GM10847 (cell line): ENCODE results near the gene REM2.

Experiments
- POLR2A ChIP-seq: IDR thresholded peaks from 2 replicates; pipeline ENCODE4 v1.6.1; 2011; ENCODE audit not compliant: insufficient read length; ENCODE audit errors: extremely low read depth

REM2 gene

DNA sequence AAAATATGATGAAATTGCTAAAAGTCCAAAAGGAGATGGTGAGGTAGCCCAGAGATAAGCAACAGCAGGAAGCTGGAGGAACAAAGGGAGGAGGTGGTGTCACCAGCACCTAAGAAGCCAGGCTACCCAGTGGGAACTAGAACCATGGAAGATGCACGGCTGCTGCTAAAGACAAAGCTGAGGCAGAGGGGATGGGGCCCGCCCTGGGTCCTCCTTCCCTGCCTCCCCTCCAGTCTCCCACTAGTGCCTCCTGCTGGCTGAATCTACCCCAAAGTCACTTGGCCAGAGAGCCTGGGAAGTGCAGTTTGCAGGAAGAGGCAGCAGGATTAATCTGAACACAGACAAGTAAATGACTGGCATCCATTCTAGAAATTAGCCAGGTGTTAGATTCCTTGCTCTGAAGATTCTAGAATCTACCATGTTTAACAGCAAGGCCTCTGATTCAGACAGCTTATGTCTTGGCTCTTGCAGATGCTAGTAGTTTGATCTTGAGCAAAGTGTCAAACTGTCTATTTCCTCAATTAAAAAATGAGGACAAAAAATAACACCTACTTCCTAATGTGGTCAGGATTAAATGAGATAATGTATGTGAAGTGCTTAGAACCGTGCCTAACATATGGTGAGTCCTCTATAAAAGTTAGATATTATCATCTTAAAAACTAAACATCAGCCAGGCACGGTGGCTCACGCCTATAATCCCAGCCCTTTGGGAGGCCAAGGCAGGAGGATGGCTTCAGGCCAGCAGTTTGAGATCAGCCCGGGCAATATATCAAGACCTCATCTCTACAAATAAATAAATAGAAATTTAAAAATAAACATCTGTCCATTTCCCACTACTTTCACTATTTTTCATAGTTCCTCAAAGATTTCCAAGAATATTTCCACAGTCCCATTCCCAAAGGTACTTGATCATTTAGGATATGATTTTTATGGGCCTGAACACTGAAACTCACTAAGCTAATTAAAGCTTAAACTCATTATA, 17.3 kb upstream of the REM2 start:
- TF ChIP-seq POLR2A, result no peak

DNA sequence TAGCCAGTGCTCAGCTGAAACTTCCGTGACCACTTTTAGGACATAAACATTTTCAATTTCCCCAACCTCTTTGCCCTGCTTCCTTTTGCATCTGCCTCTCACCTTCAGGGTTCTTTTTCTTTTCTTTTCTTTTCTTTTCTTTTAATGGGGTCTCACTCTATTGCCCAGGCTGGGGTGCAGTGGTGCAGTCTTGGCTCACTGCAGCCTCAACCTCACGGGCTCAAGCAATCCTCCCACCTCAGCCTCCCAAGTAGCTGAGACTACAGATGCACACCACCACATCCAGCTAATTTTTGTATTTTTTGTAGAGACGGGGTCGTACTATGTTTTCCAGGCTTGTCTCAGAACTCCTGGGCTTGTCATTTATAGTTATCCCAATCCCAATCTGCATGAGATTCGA, 16.1 kb upstream of the REM2 start:
- no peak for TF ChIP-seq POLR2A

DNA sequence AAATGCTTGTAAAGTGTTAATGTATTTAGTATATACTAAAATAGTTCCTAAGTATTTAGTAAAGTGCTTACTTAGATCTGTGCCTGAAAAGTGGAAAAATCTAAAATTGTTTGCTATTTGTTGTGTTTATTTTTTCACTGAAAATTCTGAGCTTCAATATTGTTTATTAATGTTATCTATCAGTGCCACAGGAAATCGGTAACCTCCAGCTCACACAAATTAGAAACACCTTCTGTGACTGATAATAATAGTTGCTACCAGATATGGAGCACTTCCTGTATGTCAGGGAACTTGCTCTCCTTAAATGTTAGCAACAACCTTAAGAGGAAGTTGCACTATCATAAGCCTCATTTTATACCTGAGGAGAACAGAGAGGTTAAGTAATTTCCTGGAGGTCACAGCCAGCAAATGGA, 12.2 kb upstream of the REM2 start:
- TF ChIP-seq POLR2A, result no peak

DNA sequence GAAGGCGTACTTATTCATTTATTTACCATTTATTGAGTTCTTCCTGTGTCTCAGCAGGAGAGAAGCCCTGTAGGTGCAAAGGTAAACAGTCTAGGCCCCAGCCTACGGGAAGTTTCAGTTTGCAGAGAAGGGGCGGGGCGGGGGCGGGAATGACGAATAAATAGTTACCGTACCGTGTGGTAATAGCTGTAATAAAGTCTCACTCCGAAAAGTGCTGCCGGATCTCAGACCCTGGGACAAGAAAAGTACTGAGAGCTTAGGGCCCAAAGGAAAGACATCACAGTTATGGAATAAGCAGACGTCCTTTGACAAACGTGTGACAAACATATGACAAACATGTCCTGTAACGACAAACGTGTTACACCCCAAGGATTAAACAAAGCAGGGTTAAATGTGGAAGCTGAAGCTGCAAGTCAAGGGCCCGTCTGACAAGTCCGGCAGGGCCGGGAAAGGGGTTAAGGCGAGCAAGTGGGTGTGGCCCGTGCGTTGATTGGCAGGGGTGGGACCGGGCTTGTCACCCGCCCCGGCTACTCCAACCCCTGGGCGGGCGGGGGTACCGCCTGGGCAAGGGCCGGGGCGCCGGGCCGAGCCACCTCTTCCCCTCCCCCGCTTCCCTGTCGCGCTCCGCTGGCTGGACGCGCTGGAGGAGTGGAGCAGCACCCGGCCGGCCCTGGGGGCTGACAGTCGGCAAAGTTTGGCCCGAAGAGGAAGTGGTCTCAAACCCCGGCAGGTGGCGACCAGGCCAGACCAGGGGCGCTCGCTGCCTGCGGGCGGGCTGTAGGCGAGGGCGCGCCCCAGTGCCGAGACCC, 11.6 kb upstream of the REM2 start, which contains the start of gene LRP10:
Gene LRP10, plus strand, starts transcription at position 517 of the 809 bp plus-strand sequence. CDS start 564 bp downstream, outside the sequence.
- TF ChIP-seq POLR2A, result peak; percentile 73

DNA sequence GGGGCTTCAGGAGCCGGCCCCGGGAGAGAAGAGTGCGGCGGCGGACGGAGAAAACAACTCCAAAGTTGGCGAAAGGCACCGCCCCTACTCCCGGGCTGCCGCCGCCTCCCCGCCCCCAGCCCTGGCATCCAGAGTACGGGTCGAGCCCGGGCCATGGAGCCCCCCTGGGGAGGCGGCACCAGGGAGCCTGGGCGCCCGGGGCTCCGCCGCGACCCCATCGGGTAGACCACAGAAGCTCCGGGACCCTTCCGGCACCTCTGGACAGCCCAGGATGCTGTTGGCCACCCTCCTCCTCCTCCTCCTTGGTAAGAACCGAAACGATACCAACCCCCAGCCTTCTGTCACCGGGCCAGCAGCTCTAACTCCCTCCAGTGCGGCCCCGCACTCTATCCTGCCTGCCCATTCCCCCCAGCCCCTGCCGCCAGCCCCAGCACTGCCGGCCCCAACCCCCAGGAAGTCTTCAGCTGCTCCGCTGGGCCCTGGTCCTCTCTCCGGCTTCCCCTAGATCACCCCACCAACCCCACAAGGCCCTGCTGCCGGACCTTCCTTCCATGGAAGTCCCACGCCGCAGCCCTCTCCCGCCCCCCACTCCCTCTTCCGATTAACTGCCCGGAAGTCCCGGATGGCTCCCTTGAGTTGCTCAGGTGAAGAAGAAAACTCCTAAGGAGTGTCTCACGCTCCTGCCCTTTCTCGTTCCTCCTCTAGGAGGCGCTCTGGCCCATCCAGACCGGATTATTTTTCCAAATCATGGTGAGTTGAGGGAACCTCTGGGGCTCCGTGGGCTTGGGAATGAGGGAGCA, 10.8 kb upstream of the REM2 start:
- TF ChIP-seq POLR2A, result no peak

DNA sequence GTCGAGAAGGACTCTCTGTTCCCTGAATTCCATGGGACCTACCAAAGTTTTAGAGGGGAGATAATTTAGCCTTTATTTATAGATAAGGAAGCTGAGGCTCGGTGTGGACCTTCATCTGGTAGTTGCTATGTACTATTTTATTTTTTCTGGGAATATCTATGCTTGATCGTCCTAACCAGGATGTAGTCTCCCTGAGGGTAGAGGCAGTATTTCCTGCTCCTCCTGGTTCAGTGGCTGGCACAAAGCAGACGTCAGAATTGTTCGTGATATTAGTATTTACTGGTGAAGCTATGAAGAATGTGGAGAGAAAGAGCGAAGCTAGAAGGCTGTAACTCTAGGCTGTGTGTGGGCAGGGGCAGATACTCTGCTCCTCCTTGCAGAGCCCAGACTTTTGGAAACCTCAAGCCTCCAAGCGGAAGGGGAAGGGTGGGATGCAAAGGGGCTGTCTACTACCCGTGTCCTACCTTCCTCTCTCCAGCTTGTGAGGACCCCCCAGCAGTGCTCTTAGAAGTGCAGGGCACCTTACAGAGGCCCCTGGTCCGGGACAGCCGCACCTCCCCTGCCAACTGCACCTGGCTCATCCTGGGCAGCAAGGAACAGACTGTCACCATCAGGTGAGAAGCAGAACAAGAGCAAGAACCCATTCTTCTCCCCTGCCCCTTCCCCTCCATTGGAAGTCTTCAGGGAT, 10.0 kb upstream of the REM2 start:
- no peak for TF ChIP-seq POLR2A

DNA sequence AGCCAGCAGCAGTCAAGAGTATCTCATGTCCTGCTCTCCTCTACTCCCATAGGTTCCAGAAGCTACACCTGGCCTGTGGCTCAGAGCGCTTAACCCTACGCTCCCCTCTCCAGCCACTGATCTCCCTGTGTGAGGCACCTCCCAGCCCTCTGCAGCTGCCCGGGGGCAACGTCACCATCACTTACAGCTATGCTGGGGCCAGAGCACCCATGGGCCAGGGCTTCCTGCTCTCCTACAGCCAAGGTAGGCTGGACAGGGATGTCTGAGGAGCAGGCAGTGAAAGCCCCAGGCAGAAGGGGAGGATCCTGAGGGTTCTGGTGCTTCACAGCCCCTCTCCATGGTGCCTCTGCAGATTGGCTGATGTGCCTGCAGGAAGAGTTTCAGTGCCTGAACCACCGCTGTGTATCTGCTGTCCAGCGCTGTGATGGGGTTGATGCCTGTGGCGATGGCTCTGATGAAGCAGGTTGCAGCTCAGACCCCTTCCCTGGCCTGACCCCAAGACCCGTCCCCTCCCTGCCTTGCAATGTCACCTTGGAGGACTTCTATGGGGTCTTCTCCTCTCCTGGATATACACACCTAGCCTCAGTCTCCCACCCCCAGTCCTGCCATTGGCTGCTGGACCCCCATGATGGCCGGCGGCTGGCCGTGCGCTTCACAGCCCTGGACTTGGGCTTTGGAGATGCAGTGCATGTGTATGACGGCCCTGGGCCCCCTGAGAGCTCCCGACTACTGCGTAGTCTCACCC, 7.8 kb upstream of the REM2 start:
- TF ChIP-seq POLR2A, result no peak

DNA sequence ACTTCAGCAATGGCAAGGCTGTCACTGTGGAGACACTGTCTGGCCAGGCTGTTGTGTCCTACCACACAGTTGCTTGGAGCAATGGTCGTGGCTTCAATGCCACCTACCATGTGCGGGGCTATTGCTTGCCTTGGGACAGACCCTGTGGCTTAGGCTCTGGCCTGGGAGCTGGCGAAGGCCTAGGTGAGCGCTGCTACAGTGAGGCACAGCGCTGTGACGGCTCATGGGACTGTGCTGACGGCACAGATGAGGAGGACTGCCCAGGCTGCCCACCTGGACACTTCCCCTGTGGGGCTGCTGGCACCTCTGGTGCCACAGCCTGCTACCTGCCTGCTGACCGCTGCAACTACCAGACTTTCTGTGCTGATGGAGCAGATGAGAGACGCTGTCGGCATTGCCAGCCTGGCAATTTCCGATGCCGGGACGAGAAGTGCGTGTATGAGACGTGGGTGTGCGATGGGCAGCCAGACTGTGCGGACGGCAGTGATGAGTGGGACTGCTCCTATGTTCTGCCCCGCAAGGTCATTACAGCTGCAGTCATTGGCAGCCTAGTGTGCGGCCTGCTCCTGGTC, 7.2 kb upstream of the REM2 start:
- no peak for TF ChIP-seq POLR2A

DNA sequence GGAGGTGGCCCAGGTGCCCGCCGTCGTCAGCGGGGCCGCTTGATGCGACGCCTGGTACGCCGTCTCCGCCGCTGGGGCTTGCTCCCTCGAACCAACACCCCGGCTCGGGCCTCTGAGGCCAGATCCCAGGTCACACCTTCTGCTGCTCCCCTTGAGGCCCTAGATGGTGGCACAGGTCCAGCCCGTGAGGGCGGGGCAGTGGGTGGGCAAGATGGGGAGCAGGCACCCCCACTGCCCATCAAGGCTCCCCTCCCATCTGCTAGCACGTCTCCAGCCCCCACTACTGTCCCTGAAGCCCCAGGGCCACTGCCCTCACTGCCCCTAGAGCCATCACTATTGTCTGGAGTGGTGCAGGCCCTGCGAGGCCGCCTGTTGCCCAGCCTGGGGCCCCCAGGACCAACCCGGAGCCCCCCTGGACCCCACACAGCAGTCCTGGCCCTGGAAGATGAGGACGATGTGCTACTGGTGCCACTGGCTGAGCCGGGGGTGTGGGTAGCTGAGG, 6.0 kb upstream of the REM2 start:
- TF ChIP-seq POLR2A, result no peak

DNA sequence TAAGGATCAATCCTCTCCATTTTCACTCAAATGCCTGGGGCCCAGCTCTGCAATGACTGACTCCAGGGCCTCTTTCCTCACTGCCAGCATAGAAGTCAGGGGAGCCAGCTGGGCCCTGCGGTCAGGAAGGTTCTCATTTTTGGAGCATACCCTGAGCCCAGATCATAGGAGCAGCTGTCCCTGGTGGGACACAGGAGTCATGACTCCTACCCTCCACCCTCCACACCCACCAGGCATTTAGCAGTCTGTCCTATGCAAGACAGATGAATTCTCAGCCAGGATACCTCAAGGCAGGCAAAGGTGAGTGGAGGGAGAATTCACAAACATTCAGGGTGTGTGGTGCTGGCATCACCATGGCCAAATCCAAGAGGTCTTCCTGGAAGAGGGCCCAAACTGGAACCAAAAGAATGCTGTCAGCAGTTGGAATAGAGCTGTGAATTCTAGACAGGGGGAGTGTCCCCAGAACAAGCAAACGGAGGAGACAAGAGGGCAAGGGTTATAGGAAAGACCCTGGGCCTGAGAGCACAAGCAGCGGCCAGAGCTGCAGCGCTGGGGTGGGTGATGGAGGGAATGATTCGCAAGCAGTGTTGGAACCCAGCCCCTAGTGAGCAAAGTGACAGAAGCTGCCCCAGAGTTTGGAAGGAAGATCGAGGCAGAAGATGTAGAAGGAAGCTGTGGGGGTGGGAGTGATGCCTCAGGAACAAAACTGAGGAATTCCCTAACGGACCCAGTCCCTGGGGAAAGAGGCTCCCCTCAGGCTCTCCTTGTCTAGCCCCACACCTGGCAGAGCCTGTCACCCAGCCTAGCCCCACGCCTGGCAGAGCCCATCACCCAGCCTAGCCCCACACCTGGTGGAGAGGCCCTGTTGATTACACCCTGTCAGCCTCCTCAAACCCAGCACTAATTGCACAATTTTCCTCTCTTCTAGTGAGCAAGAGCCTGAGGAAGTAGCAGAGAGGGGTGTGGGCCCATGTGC, 4.5 kb upstream of the REM2 start:
- no peak for TF ChIP-seq POLR2A

DNA sequence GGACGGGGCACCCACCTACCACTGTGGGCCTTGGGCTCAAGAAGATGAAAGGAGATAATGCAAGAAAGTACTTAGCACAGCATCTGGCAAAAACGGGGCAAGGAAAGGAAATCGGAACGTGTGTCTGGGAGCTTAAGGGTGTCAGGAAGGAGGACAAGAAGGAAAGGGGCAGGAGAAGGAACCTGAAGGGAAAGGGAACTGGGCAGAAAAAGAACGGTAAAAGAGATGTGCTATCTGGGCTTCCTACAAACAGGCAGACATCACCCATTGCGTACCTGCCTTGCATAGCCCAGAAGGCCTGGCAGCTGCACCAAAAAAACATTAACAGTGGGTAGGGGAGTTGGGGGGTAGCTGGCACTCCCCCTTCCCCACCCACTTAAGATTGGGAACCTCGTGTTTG, 958 bp upstream of the REM2 start:
- TF ChIP-seq POLR2A, result no peak

DNA sequence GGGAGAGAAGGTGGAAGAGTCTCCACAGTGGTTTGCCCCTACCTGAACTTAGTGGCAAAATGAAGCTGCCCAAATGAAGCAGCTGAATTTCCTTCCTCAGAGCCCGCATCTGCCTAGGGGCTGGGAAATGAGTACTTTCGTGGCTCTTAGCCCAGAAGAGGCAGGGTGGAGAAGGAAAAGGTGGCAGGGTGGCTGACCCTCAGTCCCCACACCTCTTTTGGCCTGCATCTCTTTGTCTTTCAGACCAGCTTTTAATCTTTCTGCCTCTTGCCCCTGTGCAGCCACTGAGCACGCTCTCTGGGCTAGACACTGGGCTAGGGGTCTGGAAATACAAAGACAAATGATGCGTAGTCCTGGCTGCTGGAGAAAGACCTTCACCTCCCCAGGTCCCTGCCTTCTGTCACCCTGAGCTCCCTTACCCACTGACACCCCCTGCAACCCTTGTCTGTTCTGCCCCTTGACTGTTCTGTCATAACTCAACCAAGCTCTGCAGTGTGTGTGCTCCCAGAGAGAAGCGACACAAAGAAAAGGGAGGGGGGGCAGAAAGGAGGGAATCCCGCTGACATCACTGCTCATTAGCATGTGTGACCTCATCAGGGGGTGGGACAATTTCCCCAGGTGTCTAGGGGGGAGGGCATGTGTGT, 371 bp upstream of the REM2 start:
- TF ChIP-seq POLR2A, result no peak
